Anterior cingulate cortex (tissue), 58 donors: Measurements from ENCODE around the gene OR5P2.
"Not testable (repeated sequence)": the region's sequence is repeated elsewhere in the genome, so short reads cannot be mapped to it uniquely, and the experiment has no call there.

Experiments
- DNase-seq, 58 donors: peaks; one replicate each; lab custom pipeline; 2025; lab: John Stamatoyannopoulos, UW

Gene OR5P2

GRCh38 chr11:7796842-7797241 lies at the start of gene OR5P2:
Gene OR5P2 (minus strand): TSS chr11:7796942. CDS start chr11:7796942, 0 bp downstream.
- DNase-seq: no peak

GRCh38 chr11:7846003-7846402 lies 49.3 kb upstream of the OR5P2 start:
- no peak for DNase-seq

GRCh38 chr11:7844986-7845385 lies 48.2 kb upstream of the OR5P2 start:
- DNase-seq: no peak

- no peak for DNase-seq
Measured at GRCh38 chr11:7844521-7844920, 47.8 kb upstream of the OR5P2 start.

GRCh38 chr11:7840578-7840977 lies 43.8 kb upstream of the OR5P2 start:
- no peak for DNase-seq

- no peak for DNase-seq
Measured at GRCh38 chr11:7833527-7833926, 36.8 kb upstream of the OR5P2 start.

- DNase-seq: no peak
Measured at GRCh38 chr11:7830740-7831139, 34.0 kb upstream of the OR5P2 start, which contains the start of gene OR5P3. Gene OR5P3 (minus strand): TSS chr11:7830840.

GRCh38 chr11:7826324-7826723 lies 29.6 kb upstream of the OR5P2 start:
- DNase-seq: no peak

GRCh38 chr11:7820417-7820816 lies 23.7 kb upstream of the OR5P2 start:
- DNase-seq: not testable (repeated sequence)

- not testable (repeated sequence) for DNase-seq
Measured at GRCh38 chr11:7814897-7815296, 18.2 kb upstream of the OR5P2 start.

- not testable (repeated sequence) for DNase-seq
Measured at GRCh38 chr11:7810301-7810700, 13.6 kb upstream of the OR5P2 start.

- no peak for DNase-seq
Measured at GRCh38 chr11:7793233-7793632, 3.5 kb downstream of the OR5P2 start.

- no peak for DNase-seq
Measured at GRCh38 chr11:7787239-7787638, 9.5 kb downstream of the OR5P2 start.

- DNase-seq: no peak
Measured at GRCh38 chr11:7775689-7776088, 21.1 kb downstream of the OR5P2 start.

- not testable (repeated sequence) for DNase-seq
Measured at GRCh38 chr11:7764301-7764700, 32.4 kb downstream of the OR5P2 start.

GRCh38 chr11:7759010-7759409 lies 37.7 kb downstream of the OR5P2 start:
- no peak for DNase-seq

GRCh38 chr11:7749456-7749855 lies 47.3 kb downstream of the OR5P2 start:
- DNase-seq: no peak
